Stimulated activated CD8-positive, alpha-beta memory T cell treated with anti-CD3 and anti-CD28 coated beads, Interleukin-15, amount 100 ng/mL, for 1 hour (primary cell): ENCODE measurements around the gene CTU2.

Experiments
- DNase-seq: peaks from one replicate; pipeline ENCODE4 v3.0.0-alpha.2; 2020; ENCODE audit warnings: low read depth

The CTU2 gene

DNA sequence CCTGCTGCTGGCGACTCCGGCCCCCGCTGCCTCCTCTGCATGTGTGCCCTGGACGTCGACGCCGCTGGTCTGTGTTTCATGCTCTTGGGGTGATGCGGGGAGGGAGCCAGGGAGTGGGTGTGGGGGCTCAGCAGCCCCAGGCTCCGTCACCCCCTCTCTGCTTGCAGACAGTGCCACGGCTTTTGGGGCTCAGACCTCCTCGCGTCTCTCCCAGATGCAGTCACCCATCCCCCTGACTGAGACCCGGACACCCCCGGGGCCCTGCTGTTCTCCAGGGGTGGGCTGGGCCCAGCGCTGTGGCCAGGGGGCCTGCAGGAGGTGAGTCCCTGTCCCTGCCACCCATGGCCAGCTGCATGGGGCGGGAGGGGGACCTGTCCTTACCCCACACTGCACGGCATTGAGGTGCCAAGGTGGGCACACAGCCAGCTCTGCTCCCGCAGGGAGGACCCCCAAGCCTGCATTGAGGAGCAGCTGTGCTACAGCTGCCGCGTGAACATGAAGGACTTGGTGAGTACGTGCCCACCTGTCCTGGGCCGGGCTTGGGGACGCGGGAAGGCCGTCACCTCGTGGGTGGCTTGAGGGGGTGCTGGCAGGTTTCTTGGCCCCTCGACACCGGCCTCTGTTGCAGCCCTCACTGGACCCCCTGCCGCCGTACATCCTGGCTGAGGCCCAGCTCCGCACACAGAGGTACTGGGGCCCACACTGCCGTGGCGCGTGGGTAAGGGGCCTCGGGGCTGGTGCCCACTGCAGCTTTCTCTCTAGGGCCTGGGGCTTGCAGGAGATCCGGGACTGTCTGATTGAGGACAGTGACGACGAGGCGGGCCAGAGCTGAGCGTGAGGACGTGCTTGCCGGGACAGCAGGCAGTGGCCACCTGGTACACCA, 8.4 kb downstream of the CTU2 start:
- no peak for DNase-seq

DNA sequence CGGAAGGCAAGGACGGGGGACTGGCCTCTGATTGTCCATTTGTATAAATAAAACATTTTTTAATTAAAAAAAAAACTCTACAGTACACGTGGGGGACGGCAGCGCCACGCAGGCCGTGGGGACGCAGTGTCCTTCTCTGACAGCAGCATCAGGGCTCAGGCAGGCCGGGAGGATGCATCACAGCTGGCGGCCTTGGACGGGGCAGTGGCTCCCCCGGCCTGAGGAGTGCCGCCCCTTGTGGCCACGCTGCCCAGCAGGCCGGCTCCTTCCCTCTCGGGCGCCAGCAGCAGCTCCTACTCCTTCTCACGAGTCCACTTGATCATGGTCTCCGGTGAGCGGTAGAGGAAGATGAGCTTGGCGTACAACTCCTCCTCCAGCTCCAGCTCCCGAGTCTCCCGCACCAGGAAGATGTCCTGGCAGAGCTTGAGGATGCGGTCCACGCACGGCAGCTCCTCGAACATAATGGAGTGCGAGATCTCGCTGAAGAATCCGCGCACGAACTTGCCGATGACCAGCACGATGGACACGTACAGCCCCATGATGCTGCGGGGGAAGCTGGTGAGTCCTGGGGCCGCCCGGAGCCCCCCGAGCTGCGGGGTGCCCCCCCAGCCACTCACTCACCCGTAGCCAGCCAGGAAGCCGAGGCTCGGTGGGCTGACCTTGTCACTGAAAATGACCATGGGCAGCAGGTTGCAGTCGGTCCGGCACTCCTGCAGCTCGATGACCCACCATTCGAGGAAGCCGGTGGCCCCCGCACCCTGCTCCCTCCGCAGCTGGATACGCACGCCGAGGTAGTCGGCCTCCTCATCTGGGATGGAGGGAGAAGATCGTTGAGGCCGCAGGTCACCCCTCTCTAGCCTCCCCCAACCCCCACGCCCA, 9.2 kb downstream of the CTU2 start:
- no peak for DNase-seq

DNA sequence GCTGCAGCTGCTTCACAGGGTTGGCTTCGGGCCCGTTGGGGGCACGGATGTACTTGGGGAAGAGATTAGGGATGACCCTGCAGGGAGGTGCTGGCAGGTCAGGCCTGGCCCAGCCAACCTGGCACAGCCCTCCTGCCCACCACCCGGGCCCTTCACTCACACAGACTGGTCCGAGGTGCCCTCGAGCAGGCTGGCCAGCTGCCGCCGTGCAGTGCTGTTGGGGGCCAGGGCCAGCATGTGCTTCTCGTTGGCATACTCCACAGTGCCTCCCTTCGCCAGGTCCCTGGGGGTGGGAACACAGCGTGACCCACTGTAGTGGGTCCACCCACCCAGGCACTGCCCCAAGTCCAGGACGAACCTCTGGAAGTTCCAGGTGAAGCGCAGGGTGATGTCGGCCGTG, 9.9 kb downstream of the CTU2 start:
- no peak for DNase-seq

DNA sequence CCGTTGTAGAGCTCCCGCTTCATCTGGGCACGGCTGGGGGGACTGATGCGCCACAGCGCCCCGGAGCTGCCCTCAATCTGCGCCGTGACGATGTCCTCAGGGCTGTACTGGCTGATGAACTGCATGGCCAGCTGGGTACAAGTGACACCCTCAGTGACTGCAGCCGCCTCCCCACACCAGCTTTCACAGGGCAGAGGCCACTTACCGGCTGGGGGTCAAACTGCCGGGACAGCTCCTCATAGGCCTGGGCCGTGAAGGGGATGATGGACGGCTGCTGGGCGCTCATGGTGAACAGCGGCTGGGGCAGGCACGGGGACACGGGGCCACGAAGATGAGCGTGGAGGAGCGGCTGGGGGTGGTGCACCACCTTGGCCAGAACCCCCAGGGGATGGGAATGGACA, 10.3 kb downstream of the CTU2 start:
- no peak for DNase-seq

DNA sequence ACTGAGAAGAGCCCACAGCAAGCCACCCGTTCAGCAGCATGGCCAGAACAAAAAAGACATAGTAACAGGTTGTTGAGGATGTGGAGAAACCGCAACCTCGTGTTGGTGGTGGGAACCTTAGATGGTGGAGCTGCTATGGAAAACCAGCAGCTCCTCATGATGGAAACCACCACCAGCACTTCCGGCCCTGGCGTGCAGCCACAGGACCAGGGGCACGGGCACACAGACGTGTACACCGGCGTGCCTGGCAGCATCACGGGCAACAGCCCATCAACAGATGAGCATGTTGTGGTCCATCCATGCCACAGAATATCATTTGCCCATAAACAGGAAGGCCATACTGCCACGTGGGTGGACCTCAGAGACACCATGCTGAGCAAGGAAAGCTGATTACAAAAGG, 11.9 kb downstream of the CTU2 start:
- no peak for DNase-seq

DNA sequence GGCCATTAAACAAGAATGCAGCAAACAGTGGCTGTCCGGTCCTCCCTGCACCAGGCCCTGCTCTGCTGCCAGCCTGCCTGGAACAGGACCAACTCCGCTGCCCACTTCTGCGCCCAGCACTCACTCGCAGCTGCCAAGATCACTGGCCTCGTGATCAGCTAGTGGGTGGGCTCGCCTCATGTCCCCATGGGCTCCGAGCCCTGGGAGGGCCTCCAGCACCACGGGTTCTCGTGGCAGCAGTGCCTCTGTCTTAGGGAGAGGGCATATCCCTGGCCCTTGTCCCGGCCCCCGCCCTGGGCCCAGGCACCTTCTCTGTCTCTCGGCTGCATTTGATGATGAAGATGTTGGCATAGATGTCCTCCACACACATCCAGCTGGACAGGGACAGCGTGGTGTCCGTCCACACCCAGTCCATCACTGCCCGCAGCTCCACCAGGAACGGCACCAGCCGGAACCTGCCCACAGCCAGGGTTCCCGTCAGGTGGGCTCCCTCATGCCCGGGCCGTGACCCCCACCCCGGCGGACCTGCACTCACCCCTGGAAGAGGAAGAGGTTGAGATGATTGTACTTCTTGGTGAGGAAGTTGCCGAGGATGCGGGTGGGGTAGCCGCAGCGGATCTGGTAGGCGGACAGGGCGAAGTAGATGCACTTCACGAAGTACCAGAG, 13.1 kb downstream of the CTU2 start:
- no peak for DNase-seq

DNA sequence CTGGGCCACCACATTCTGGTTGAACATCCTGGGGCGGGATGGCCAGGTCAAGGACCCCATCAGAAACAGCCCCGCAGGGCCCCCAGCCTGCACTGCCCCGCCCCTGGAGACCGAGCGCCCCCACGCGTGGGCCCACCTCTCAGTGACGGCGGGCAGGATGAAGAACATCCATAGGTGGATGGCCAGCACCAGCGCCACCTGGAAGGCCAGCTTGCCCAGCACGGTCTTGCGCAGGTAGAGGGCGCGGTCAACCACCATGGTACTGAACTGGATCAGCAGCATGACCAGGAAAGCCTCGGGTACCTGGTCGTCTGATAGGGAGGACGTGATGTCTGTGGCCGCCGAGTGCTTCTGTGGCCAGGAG, 13.6 kb downstream of the CTU2 start:
- DNase-seq, result no peak

DNA sequence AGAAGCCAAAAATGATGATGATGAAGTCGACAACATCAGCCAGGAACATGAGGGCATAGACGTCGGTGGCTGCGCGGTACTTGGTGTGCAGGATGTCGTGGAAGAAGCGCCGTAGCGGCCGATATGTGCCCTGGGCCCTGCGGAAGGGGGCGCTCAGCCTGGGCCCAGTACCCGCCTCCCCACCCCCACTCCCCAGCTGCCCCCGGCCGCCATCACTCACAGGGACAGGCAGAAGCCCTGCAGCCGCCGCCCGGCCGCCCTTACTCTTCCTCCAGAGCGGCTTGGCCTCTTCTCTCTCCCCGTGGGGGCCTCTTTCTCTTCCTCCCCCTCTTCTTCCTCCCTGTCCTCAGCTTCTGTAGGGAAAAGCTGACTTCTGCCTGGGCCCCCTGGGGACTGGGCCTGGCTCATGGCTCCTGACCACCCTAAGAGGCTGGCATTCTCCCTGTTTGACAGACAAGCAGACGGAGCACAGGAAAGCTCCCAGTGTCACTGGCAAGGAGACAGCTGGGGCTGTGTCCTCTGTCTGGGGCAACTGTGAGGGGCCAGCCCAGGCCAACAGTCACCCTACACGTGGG, 14.2 kb downstream of the CTU2 start:
- DNase-seq, result no peak

DNA sequence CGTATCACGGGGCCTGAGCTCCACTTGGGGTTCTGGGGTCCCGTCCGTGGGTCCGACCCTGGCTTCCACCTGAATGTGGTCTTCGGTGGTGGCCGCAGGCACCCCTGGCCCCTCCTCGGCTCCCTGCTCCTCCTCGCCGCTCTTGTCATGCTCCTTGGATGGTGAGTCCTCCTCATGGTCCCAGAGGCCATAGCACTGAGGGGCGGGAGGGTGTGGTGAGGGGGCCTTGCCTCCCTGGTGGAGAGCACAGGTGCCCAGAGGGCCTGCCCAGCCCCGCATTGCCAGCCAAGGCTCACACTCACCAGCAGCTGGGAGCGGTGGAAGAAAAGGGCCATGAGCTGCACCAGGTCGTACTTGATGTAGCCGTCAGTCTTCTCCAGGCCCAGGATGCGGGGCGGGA, 14.9 kb downstream of the CTU2 start:
- DNase-seq, result no peak

DNA sequence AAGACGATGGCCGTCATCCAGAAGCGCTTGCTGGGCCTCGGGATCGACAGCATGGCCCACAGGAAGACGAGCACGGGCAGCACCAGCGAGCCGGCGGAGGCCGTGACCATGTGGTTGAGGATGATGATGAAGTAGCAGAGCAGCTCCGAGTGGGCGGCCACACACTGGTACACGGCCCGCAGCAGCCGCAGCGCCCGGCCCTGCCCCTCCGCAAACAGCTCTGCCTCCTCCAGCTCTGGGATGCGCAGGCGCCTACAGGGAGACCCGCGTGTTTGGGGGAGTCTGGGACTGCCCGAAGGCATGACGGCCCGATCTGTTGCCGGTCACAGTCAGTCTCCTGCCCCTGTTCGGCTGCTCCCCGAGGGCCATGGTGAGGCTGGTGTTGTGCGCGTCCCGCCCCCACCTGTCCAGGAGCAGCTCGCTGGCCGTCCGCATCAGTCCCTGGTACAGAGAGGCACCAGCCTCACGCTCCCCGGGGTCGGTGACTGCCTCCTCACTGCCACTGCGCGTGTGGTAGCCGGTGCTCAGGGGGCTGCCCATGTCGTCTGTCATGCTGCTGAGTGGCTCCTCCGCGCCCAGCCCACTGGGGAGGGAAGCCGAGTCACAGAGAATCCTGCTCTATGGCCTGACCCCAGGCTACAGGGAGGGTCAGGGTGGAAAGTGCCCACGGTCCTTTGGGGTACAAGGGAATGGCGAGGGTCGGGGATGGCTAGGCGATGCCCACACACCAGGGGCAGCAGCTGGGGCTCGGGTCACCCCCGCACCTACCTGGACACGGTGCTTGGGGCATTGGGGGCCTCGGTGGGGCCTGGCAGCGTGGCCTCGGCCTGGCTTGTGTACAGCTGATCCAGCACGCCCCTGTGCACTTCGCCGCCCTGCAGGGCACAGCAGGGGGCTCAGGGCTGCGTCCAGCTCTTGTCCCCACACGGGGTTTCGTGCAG, 15.8 kb downstream of the CTU2 start:
- DNase-seq, result no peak

DNA sequence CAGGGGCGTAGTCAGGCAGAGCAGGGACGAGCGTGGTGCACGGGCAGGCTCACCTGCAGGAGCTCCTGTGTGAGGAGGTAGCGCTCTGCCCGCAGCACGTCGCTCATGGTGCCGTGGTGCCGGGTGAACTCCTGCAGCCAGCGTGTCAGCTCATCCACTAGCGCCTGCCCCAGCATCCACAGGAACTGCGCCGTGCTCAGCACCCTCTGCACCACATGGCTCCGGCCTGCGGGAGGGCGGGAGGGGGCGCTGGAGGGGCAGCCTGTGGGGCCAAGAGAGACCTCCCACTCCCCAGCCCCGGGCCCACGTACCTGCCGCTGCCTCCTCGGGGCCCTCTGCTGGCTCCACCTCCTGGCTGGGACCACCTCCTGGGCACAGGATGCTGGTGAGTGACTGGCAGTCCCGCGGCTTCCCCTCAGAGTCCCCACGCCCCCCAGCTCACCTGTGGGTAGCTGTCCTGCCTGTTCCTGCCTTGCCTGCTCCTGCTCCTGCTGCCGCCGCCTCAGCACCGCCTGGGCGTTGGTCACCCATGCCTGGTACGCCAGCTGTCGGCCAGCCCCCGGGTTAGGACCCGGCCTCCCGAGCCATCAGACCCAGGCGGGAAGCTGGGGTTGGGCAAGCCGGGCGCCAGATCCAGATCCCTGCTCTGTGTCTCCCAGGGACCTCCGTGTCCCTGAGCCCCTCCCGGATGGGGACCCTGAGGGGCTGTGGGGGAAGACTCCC, 16.6 kb downstream of the CTU2 start:
- DNase-seq, result no peak

DNA sequence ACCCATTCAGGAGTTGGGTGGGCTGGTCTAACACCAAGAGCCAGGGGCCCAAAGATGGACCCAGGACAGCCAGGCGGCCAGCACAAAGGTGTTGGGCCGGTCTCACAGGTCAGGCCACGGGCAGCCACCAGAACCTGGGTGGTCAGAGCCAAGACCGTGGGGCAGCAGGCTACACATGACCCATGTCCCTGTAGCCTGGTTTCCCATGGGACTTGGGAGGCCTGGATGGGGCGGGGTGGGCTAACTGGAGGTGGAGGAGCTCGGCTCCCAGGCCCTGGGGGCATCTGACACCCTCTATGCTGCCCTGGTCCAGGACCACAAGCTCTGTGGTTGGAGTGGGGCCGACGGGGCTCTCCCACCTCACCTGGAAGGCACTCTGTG, 17.2 kb downstream of the CTU2 start:
- DNase-seq, result no peak

DNA sequence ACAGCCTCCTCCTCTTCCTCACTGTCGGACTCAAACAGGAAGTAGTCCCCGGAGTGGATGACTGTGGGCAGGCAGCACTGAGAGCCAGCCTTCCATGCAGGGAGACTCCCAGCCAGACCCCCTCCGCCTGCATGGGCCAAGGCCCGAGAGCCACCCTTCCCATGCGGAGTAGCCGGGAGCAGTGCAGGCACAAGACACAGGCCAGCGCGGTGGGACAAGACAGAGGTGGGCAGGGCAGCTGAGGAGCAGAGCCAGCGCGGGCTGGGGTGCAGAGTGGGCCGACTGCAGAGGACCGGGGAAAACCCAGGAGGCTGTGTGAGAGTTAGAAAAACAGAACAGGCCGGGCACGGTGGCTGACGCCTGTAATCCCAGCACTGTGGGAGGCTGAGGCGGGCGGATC, 17.6 kb downstream of the CTU2 start:
- DNase-seq, result no peak

DNA sequence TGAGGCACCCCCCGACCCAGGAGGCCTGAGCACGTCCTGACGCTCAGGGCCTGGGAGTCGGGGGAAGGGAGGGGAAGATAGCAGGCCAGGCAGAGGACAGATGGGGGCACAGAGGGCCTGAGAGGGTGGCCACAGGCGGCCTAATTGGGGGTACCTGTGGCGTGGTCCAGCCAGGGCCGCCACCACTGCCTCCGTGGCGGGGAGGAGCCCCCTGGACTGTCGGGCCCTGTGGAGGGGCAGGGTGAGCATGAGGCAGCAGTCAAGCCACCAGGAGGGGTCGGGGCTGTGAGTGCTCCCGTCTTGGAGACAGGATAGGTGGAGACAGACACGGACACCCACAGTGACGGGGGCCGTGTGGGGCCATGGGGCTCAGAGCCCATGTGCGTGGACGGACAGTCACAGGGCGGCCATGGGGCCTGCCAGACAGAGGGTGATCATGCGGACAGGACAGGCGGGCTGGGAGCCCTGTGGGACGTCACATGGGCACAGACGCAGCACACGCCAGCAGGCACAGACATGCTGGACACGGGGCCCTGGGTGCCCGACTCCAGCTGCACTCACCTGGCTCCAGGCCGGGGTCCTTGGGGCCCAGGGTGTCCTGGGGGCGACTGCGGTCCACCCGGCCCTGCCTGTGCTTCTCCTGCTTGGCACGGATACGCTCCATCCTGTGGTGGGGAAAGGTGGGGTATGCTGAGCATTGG, 18.7 kb downstream of the CTU2 start:
- no peak for DNase-seq

DNA sequence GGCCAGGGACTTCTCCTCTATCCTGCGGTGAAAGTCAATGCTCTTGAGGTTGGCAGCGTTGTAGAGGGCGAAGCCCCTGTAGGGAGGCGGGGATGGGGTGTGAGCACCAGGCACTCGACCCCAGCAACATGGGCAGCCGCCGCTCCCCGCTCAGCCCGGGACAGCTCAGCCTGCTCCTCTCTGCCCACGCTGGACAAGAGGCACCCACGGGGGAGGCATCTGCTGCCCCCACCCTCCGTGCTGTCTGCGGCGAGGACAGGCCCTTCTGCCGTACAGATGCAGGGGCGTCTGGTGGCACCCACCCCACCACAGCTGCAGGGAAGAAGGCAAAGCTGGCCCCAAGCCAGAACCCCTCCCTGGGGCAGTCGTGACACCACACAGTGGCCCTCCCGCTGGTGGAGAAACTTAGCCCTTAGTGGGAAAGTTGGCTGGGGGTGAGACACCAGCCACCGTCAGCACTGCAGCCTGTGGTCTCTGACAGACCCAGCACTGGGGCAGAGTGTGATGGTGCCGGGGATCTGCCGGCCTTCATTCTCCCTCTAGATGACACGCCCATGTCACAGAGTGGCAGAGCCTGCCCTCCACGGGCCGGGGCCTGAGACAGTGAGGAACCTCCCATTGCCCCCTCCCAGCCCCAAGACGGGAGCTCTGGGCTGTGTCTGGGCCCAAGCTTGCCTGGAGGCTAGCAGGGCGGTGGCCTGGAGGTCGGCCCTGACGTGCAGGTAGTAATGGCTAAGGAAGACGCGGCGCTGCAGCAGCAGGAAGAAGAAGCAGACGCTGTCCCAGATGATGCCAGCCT, 19.5 kb downstream of the CTU2 start:
- DNase-seq, result no peak

DNA sequence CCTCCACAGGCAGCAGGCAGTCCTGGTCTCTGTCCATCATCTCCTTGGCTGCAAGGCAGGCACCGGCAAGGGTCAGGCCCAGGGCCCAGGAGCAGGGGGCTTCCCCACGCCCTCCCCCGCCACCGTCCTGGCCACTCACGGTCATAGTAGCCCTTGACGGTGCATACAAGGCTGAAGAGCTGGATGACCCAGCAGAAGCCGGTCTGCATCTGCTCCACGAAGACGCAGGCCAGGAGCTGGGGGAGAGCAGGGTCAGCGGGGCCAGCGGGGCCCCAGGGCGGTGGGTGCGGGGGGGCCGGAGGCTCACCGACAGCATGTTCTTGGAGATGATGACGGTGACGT, 20.1 kb downstream of the CTU2 start:
- DNase-seq, result no peak

DNA sequence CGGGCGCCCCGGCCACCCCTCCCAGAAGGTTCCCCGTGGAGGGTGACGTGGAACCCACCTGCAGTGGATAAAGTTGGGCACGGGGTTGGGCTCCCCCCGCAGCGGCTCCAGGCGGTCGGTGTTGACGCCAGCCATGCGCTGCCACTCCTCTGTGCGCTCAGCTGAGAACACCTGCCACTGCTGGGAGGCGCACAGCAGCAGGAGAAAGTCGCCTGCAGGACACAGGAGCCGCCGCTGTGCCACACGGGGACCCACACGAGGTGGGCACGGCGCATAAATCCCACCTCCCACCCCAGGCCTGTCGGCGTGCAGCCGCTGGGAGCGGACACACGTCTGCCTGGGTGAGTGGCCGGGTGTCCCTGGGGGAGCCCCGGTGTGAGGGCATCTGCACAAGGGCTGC, 20.7 kb downstream of the CTU2 start:
- DNase-seq, result no peak

DNA sequence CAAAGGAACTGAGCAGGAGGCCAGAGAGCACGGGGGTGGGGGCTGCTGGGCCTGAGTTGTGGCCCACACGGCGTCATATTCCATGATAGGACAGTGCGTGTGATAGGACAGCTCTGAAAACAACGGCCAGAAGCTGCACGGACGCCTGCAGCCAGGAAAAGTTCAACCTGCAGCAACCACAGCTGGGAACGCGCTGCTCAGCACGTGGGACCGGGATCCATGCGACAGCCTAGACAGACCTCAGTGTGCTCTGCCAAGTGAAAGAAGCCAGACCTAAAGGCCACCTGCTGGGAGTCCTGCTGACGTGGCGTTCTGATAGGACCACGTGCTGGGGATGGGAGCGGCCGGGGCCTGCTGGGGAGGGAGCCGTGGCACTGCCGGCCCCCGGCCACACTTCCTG, 21.6 kb downstream of the CTU2 start:
- DNase-seq, result no peak
